HG03342 (cell line): Measurements from ENCODE around the gene RFFL.
"Not testable (repeated sequence)": the region's sequence is repeated elsewhere in the genome, so short reads cannot be mapped to it uniquely, and the experiment has no call there.

Source experiments
- ATAC-seq: cut with Tn5 transposase; IDR thresholded peaks from one replicate; pipeline ENCODE4 v1.9.1; 2021; ENCODE audit warnings: mild to moderate bottlenecking, moderate library complexity; ENCODE audit not compliant: unreplicated experiment

The RFFL gene

DNA sequence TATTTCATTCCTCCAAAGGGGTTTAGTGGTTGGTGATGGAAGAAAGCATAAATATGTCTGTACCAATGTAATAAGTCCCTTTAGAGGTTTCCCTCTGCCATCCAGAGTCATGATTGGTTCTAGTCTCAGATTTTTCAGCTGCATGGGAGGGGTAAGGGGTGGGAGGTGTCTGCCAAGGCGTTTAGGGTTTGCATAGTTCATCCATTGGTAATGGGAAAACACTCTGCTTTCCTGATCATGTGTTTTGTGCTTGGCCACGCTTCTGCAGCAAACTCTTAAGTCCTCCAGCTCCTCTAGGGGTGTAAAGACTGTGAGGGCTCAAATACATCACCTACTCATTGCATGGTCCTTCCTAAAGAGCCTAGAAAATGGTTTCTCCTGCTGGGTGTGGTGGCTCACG lies 53.4 kb downstream of the RFFL start:
- ATAC-seq: no peak

DNA sequence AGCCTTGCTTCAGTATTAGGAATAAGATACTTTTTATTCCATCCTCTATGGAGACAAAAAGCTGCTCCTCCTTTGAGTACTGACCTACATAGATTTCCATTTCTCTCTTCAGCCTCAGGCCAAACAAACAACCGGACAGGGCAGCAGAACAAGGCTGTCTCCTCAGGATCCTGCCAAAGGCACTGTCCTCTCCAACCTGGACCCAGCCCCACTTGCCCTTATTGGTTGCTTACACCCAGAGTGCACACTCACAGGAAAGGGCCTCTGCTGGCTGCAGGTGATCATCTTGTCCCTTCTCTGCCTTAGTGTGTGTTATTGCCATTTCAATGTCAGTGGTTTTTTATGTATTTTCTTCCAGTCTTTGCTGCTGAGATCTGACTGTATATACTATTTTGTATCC lies 56.5 kb downstream of the RFFL start:
- no peak for ATAC-seq

DNA sequence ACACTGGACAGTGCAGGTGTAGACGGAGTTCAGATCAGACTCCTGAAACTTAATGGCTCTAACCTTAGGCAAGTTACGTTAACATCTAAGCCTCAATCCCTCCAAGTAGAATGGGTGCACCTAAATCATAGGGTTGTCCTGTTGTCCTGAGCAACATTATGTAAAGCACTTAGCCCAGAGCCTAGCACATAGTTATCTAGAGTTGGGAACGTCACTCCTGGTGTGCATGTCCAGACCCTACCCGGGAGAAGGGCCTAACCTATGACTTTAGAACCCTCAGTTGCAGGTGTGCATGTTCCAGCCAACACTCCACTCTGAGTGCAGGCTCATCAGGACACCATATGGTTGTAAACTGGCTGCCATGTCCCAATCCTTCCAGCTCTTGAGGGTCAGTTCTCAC lies 57.2 kb downstream of the RFFL start:
- ATAC-seq: no peak

DNA sequence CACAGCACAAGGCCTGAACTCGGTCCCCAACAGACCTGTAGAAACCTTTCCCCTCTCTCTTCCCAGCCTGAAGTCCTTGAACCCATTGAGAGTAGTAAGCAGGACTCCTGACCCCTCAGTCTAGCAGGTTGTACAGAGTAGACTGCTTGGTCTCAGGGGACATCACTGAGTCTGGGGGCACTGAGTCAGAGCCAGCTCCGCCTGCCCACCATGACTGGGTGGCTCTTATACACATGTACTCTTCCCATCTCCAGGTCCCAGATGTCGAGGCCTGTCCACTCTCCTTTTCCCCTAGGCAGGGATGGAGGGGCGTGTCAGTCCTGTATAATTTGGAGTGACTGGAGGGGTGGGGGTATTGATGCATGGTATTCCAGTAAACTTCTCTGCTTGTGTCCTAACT lies 59.7 kb downstream of the RFFL start:
- ATAC-seq: no peak

GRCh38 chr17:35002876-35003551 lies 60.5 kb downstream of the RFFL start:
- ATAC-seq: no peak

DNA sequence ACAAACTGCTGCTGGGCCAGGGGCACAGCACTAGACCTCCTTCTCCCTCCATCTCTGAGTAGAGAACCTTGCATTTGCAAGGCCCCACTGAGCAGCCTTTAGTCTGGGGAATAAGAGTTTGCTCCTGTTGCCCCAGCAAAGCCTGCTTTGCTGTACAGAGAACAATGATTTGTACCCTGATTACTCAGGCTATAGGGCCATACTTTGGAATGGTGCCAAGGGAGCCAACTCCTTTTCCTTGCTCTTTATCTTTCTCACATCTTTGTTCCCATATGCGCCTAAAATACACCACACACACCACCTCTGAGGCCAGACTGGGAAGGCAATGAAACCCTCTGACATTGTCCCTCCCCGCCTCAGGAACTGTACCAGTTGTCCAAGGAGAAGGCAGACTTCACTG lies 62.0 kb downstream of the RFFL start:
- ATAC-seq: no peak

DNA sequence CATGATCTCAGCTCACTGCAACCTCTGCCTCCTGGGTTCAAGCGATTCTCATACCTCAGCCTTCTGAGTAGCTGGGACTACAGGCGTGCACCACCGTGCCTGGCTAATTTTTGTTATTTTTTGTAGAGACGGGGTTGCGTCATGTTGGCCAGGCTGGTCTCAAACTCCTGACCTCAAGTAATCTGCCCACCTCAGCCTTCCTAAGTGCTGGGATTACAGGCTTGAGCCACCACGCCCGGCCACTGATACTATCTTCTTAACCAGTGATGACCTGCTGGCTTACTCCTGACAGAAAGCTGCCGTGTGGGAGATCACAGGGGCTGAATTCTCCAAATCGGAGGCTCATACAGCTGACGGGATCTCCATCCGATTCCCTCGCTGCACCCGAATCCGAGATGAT lies 62.5 kb downstream of the RFFL start:
- ATAC-seq: not testable (repeated sequence)

DNA sequence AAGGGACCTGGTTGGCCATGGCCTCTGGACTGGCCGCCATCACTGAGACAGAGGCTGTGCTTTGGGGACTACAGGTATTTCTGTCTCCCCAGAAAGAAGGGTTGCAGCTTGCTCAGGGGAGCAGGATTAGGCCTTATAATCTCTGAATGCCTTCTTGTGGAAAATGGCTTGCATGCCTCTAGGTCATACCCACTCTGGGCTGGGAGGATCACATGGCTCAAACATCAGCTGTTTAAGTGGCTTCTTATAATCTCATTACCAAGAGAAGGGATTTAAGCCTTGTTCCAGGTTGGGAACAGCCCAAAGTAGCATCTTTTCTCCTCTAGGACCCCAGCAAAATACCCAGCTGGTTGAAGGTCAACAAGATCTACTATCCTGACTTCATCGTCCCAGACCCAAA lies 64.1 kb downstream of the RFFL start:
- no peak for ATAC-seq

DNA sequence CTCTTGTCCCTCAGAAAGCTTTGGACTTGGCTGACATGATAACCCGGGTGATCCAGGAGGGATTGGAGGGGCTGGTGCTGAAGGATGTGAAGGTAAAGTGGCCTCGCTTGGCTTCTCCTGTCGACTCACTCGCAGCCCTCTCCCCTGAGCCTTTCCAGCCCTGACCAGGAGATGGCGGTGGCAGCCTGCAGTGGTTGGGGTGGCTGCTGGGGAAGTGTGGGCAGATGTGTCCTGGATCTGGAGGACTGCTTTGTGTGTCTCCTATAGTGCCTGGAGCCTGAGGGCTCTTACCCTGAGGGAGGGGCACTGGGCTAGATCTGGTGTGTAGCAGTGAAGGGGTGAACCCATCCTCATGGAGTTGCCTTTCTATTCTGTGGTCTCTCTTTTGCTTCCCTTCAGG lies 65.3 kb downstream of the RFFL start:
- ATAC-seq: peak; percentile 67

DNA sequence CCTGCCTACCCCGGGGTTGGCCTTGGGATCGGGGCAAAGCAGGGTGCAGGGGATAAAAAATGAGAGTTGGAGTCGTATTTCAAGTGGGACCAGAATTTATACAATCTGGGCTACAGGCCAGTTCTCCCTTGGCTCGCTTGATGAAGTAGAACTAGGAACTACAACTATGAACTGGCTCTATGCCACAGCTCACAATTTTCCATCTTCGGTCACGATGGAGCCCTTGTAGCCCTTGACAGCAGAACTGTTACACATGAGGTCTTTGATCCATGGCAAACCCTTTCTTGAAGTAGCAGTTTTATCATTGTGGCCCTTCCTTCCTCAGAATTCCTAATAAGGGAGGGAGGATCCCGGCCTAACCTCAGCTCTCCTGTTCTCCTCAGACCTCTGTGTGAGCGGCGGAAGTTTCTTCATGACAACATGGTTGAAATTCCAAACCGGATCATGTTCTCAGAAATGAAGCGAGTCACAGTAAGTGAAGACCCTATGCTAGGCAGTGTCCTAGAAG lies 66.1 kb downstream of the RFFL start:
- no peak for ATAC-seq

DNA sequence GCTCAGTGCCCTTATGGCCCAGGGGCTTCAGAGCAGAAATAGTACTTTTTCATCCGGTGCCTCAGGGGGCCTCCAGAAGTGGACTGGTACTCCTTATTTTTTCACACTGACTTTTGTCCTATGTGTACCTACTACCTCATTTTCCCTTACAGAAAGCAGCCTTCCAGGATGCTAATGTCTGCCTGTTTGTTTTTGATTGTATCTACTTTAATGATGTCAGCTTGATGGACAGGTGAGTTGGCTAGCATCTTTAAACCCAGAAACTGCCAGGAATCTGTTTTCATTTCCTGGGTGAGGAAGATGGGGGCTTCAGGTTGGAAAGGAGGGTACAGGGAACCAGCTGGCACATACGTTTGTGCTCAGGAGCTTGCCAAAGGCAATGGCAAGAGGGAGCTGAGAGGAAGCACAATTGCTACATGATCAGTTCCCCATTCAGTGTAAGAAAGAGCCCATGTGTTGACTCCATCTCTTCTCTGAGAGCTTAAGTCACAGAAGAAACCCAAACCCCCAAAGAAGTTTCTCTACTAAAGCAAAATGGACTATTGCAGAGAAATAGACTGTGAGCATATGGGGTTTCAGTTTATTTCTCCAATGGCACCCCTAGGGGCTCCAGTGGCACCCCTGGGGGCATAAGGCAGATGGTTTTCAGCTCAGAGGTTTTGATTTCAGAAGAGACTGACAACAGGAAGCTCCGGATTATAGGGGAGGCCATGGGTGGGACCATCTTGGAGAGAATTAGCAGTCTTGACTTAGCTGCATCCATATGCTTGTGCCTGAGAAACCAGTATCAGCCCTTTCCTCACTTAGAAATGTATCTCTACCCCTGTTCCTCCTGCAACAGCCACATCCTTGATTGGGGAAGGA lies 66.9 kb downstream of the RFFL start:
- no peak for ATAC-seq

DNA sequence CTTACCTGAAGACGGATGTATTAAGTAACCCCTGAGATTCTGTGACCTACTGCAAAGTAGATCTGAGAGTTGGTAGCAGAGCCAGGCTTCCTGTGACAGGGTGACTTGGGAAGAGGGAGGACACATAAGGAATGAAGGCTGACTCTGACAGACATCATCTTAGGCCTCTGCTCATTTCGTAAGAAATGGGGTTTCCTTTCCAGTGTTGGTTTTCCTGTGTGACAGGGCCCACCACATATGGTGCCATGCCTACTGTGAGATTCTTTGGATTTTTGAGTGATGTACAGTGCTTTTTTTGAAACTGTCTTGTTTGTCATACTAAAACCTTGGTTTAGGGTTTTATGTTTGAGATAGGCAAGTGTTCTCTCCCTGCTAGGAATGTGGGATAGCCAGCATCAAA lies 70.5 kb downstream of the RFFL start:
- no peak for ATAC-seq

DNA sequence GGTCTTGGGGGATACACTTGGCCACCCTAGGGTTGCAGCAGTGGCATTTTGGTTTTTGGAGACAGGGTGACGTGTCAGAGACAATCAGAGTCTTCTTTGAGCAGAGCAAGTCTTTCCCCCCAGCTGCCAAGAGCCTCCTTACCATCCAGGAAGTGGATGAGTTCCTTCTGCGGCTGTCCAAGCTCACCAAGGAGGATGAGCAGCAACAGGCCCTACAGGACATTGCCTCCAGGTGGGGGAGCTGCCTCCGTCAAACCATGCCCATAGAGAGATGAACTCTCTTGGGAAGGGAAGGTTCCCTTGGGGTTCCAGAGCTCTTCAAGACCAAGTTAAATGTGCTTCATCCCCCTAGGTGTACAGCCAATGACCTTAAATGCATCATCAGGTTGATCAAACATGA lies 71.9 kb downstream of the RFFL start:
- no peak for ATAC-seq

GRCh38 chr17:34990921-34991365 lies 72.6 kb downstream of the RFFL start:
- no peak for ATAC-seq

- no peak for ATAC-seq
These were observed 74.0 kb downstream of the RFFL start for GRCh38 chr17:34989473-34989872.

GRCh38 chr17:34988644-34989043 lies 74.9 kb downstream of the RFFL start:
- no peak for ATAC-seq

GRCh38 chr17:34987232-34987631 lies 76.3 kb downstream of the RFFL start:
- ATAC-seq: no peak

GRCh38 chr17:34981538-34982241 lies 81.8 kb downstream of the RFFL start:
- ATAC-seq: no peak

GRCh38 chr17:34980681-34981537 lies 82.6 kb downstream of the RFFL start:
- peak; percentile 68 for ATAC-seq

DNA sequence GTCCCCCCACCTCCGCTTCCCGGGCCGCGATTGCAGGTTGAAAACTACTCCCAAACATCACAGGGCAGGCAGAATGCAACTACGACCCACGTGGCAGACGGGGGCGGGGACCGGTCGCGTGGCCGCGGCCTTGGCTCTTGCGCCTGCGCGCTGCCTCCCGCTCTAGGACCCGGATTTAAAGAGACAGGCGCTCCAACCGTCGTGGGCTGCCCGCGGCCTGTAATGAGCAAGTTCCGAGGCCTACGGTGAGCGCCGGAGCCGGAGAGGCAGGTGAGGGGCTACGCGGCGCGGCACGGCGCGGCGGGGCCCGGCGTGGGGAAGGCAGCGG lies 83.2 kb downstream of the RFFL start, which contains the start of gene LIG3:
LIG3 (plus strand) TSS at position 160 of the 328 bp plus-strand sequence. CDS start 2,494 bp downstream, outside the sequence.
- ATAC-seq: peak; percentile 81
